Nephron (organoid): ENCODE data around the gene STAB2.

ENCODE experiments used
- H3K27ac Mint-ChIP-seq, 3 experiments: 2 replicates each; pipeline ENCODE4 v1.8.0; 2020; ENCODE audit warnings: mixed read lengths in 3 of 3, mild to moderate bottlenecking in 2 of 3, moderate library complexity in 1 of 3
- H3K27me3 Mint-ChIP-seq: 2 replicates; pipeline ENCODE4 v1.8.0; 2021; ENCODE audit warnings: low read depth, mild to moderate bottlenecking, moderate library complexity, mixed read lengths
- H3K36me3 Mint-ChIP-seq: 2 replicates; pipeline ENCODE4 v1.8.0; 2020; ENCODE audit warnings: low read depth, mixed read lengths
- H3K4me1 Mint-ChIP-seq: 2 replicates; pipeline ENCODE4 v1.8.0; 2020; ENCODE audit warnings: mixed read lengths
- H3K4me3 Mint-ChIP-seq, 3 experiments: 2 replicates each; pipeline ENCODE4 v1.8.0; 2020; ENCODE audit warnings: mild to moderate bottlenecking in 3 of 3, mixed read lengths in 3 of 3, moderate library complexity in 2 of 3
- H3K9me3 Mint-ChIP-seq: 2 replicates; pipeline ENCODE4 v1.8.0; 2020; ENCODE audit warnings: mixed read lengths
- TF ChIP-seq, protein P1 (sequence below), 3 experiments: fragments of 200-600 bp; sonication (generic); IDR thresholded peaks; one replicate each; pipeline ENCODE4 v1.5.0; 2021; ENCODE audit warnings: antibody characterized with exemption in 3 of 3; ENCODE audit not compliant: unreplicated experiment in 3 of 3

Gene STAB2

GRCh38 chr12:103679421-103680170 is 92.5 kb downstream of the STAB2 start:
- TF ChIP-seq, protein P1, sequence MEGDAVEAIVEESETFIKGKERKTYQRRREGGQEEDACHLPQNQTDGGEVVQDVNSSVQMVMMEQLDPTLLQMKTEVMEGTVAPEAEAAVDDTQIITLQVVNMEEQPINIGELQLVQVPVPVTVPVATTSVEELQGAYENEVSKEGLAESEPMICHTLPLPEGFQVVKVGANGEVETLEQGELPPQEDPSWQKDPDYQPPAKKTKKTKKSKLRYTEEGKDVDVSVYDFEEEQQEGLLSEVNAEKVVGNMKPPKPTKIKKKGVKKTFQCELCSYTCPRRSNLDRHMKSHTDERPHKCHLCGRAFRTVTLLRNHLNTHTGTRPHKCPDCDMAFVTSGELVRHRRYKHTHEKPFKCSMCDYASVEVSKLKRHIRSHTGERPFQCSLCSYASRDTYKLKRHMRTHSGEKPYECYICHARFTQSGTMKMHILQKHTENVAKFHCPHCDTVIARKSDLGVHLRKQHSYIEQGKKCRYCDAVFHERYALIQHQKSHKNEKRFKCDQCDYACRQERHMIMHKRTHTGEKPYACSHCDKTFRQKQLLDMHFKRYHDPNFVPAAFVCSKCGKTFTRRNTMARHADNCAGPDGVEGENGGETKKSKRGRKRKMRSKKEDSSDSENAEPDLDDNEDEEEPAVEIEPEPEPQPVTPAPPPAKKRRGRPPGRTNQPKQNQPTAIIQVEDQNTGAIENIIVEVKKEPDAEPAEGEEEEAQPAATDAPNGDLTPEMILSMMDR (IDR thresholded peaks at IDR 0.05; ENCODE audit: unreplicated experiment in 3 of 3), result no peak
- no peak overlapping the region for H3K4me3 Mint-ChIP-seq
- H3K4me1 Mint-ChIP-seq, result peaks cover 34% of the 10 kb centered on the region
- H3K36me3 Mint-ChIP-seq, result no peaks in the 10 kb centered on the region
- H3K9me3 Mint-ChIP-seq, result no peaks in the 10 kb centered on the region
- H3K27ac Mint-ChIP-seq, result peak overlapping the region in 2 of 3 experiments; percentile 34 to 66
- H3K27me3 Mint-ChIP-seq, result peaks cover 16% of the 10 kb centered on the region

DNA sequence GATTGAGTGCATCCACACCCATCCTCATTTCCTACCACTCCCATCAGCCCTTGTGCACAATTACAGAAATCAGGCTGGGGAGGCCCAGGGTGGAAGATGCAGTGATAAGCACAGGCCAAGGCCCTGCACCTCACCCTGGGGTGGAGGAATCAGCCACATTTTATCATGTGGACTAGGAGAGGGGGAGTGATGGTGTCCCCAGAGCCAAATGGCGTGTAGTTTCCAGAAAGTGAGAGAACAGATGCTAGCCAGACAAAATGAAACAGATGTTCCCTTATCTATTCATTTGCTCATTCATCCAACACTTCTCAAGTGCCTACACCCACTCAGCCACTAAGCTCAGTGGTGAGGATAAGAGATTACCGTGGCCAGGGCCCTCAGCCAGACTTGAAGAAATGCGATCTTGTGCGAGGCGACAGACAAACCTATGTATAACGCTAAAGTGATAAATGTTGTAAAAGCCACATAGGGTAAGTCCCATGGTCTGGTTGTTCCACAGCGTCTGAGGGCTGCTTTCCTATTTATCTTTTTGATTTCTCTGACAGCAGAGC is 93.6 kb downstream of the STAB2 start:
- Mint-ChIP-seq H3K9me3 (no peaks in the 10 kb centered on the region), H3K4me1 (peaks cover 34% of the 10 kb centered on the region), H3K27me3 (peaks cover 16% of the 10 kb centered on the region), H3K27ac (peak overlapping the region in 2 of 3 experiments; percentile 34 to 66), H3K36me3 (no peaks in the 10 kb centered on the region), H3K4me3 (no peak overlapping the region)
- TF ChIP-seq, protein P1 (IDR thresholded peaks at IDR 0.05; ENCODE audit: unreplicated experiment in 3 of 3), result no peak

DNA sequence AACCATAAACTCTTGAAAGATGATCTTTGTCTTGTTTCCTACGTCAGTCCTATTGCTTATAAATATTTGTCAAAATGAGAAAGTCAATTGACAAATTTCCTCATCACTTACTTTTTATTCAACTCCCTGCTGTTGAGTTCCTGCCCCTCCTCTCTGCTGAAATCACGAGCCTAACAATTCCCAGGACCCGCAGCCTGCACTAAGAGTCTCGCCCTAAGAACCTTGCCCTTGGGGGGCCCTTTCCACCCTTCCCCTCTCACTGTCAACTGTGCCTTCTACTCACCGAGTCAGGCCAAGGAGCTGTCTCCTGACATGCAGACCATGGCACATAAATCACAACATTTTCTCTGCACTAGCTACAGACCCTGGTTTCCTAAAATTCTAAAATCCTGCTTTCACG is 99.0 kb downstream of the STAB2 start:
- peaks cover 3% of the 10 kb centered on the region for H3K27me3 Mint-ChIP-seq
- no peaks in the 10 kb centered on the region for H3K36me3 Mint-ChIP-seq
- peaks cover 8% of the 10 kb centered on the region for H3K4me1 Mint-ChIP-seq
- no peak overlapping the region for H3K4me3 Mint-ChIP-seq
- TF ChIP-seq, protein P1 (IDR thresholded peaks at IDR 0.05; ENCODE audit: unreplicated experiment in 3 of 3), result no peak
- H3K27ac Mint-ChIP-seq, result no peak overlapping the region
- H3K9me3 Mint-ChIP-seq, result no peaks in the 10 kb centered on the region

DNA sequence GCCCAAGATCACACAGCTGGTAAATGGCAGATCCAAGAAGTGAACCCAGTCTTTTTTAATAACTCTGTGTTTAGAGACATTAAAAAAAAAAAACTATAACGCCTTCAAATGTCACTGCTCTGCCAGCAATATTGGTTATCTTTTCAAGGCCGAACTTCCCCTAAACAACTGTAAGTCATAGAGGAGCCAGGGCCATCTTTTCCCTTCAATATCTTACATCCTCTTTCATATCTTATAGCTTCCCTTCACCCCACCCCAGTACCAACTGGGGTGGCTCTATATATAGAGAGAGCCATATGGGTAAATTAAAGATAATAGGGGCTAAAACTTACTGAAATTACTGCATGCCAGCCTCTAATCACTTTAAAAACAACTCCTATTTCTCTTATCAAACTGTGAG is 100.2 kb downstream of the STAB2 start:
- H3K27ac Mint-ChIP-seq, result no peak overlapping the region
- H3K36me3 Mint-ChIP-seq, result no peaks in the 10 kb centered on the region
- H3K4me1 Mint-ChIP-seq, result peaks cover 6% of the 10 kb centered on the region
- H3K27me3 Mint-ChIP-seq, result peaks cover 3% of the 10 kb centered on the region
- TF ChIP-seq, protein P1 (IDR thresholded peaks at IDR 0.05; ENCODE audit: unreplicated experiment in 3 of 3), result no peak
- H3K9me3 Mint-ChIP-seq, result no peaks in the 10 kb centered on the region
- H3K4me3 Mint-ChIP-seq, result no peak overlapping the region

GRCh38 chr12:103688376-103689063 is 101.4 kb downstream of the STAB2 start:
- Mint-ChIP-seq H3K27me3 (peaks cover 3% of the 10 kb centered on the region), H3K4me1 (peaks cover 6% of the 10 kb centered on the region), H3K4me3 (no peak overlapping the region), H3K27ac (no peak overlapping the region), H3K36me3 (no peaks in the 10 kb centered on the region), H3K9me3 (no peaks in the 10 kb centered on the region)
- TF ChIP-seq, protein P1 (IDR thresholded peaks at IDR 0.05; ENCODE audit: unreplicated experiment in 3 of 3), result no peak
